IMR-90 (cell line): ENCODE results near the gene PLSCR3. TPM values are rescaled to one million over a fixed set of nuclear protein-coding genes. Genes with fewer than 3 reads are reported as not detected.

Experiments used
- ATAC-seq: fragments of 200-7000 bp; cut with Tn5 transposase; 2 replicates; pipeline ENCODE4 v1.9.1; 2020; ENCODE audit warnings: low read depth, mild to moderate bottlenecking, moderate library complexity
- Bru-seq: library from RNA; stranded (reverse); fragments of 400-500 nt; gene quantifications from one replicate; lab custom pipeline; 2021; lab: Mats Ljungman, UMichigan
- BruChase-seq, 2 experiments: library from RNA; stranded (reverse); fragments of 400-500 nt; gene quantifications; one replicate each; lab custom pipeline; 2021; lab: Mats Ljungman, UMichigan
- BruUV-seq: library from RNA; stranded (reverse); fragments of 400-500 nt; replicated peaks from 2 replicates; lab custom pipeline; 2021; lab: Mats Ljungman, UMichigan
- CTCF ChIA-PET: fragments of 300-600 bp; formaldehyde crosslinking; extraction: SDS; loops from one replicate; lab custom pipeline; 2021; ENCODE audit warnings: antibody characterized with exemption; lab: Yijun Ruan, JAX
- POLR2A ChIA-PET: fragments of 300-600 bp; sonication (Branson Sonifier 250); formaldehyde crosslinking; loops from one replicate; lab custom pipeline; 2022; ENCODE audit warnings: antibody characterized with exemption; ENCODE audit not compliant: unreplicated experiment; lab: Charles Lee
- DNase-seq: peaks from one replicate; pipeline ENCODE4 v3.0.0; 2013
- H2AFZ ChIP-seq: replicated peaks from 2 replicates; pipeline ENCODE3; 2013; ENCODE audit warnings: low read length, mild to moderate bottlenecking; ENCODE audit not compliant: poor library complexity
- H2AK5ac ChIP-seq: 2 replicates; pipeline ENCODE4 v1.6.1; 2013; ENCODE audit warnings: low read depth, low read length, inconsistent platforms
- H2AK9ac ChIP-seq: replicated peaks from 2 replicates; pipeline ENCODE3; 2013; ENCODE audit warnings: mild to moderate bottlenecking, low read depth, low read length, moderate library complexity; ENCODE audit not compliant: poor library complexity
- H2BK120ac ChIP-seq: 2 replicates; pipeline ENCODE4 v1.6.1; 2013; ENCODE audit warnings: low read depth, low read length, inconsistent platforms
- H2BK15ac ChIP-seq: 3 replicates; pipeline ENCODE4 v1.6.1; 2013; ENCODE audit warnings: low read depth, low read length, inconsistent platforms
- H2BK20ac ChIP-seq: 2 replicates; pipeline ENCODE4 v1.6.1; 2013; ENCODE audit warnings: low read depth, mild to moderate bottlenecking, inconsistent platforms, low read length, moderate library complexity
- H2BK5ac ChIP-seq: 2 replicates; pipeline ENCODE4 v1.6.1; 2013; ENCODE audit warnings: mild to moderate bottlenecking, low read depth, low read length, inconsistent platforms; ENCODE audit not compliant: poor library complexity, severe bottlenecking
- H3K14ac ChIP-seq: replicated peaks from 2 replicates; pipeline ENCODE4 v1.6.1; 2013; ENCODE audit warnings: low read depth, low read length, inconsistent platforms
- H3K18ac ChIP-seq: 2 replicates; pipeline ENCODE4 v1.6.1; 2013; ENCODE audit warnings: low read depth, low read length, control low read depth
- H3K23ac ChIP-seq: 2 replicates; pipeline ENCODE4 v1.6.1; 2013; ENCODE audit warnings: low read depth, low read length, inconsistent platforms
- H3K27ac ChIP-seq: 2 replicates; pipeline ENCODE4 v1.5.1; 2013; ENCODE audit warnings: mild to moderate bottlenecking, control low read depth, low read length; ENCODE audit not compliant: insufficient read depth
- H3K27me3 ChIP-seq: 2 replicates; pipeline ENCODE4 v1.6.1; 2013; ENCODE audit warnings: low read length; ENCODE audit not compliant: control insufficient read depth, insufficient read depth
- H3K36me3 ChIP-seq: 2 replicates; pipeline ENCODE4 v1.6.1; 2013; ENCODE audit warnings: low read length, mixed read lengths; ENCODE audit not compliant: control insufficient read depth, insufficient read depth
- H3K4ac ChIP-seq: 2 replicates; pipeline ENCODE4 v1.6.1; 2013; ENCODE audit warnings: low read depth, low read length, inconsistent platforms
- H3K4me1 ChIP-seq: 2 replicates; pipeline ENCODE4 v1.6.1; 2013; ENCODE audit warnings: low read length, mixed read lengths; ENCODE audit not compliant: control insufficient read depth, insufficient read depth
- H3K4me2 ChIP-seq: 2 replicates; pipeline ENCODE4 v1.6.1; 2013; ENCODE audit warnings: low read depth, mild to moderate bottlenecking, control low read depth, low read length, moderate library complexity
- H3K4me3 ChIP-seq: 2 replicates; pipeline ENCODE4 v1.5.1; 2013; ENCODE audit warnings: low read depth, mild to moderate bottlenecking, control low read depth, low read length, moderate library complexity; ENCODE audit not compliant: insufficient read depth
- H3K56ac ChIP-seq: 2 replicates; pipeline ENCODE4 v1.6.1; 2013; ENCODE audit warnings: low read length, inconsistent platforms; ENCODE audit not compliant: insufficient read depth; ENCODE audit errors: extremely low read depth
- H3K79me1 ChIP-seq, 2 experiments: 2 replicates each; pipeline ENCODE4 v1.6.1; 2013; ENCODE audit warnings: low read length in 2 of 2, inconsistent platforms in 1 of 2, low read depth in 1 of 2
- H3K9ac ChIP-seq: 2 replicates; pipeline ENCODE4 v1.6.1; 2013; ENCODE audit warnings: low read depth, low read length, control low read depth
- H3K9me1 ChIP-seq: 2 replicates; pipeline ENCODE4 v1.6.1; 2013; ENCODE audit warnings: low read length, inconsistent platforms; ENCODE audit not compliant: insufficient read depth
- H3K9me3 ChIP-seq: 2 replicates; pipeline ENCODE4 v1.6.1; 2013; ENCODE audit warnings: low read length; ENCODE audit not compliant: control insufficient read depth, insufficient read depth
- H4K20me1 ChIP-seq: 2 replicates; pipeline ENCODE4 v1.6.1; 2013; ENCODE audit warnings: low read length, inconsistent platforms; ENCODE audit not compliant: insufficient read depth
- H4K5ac ChIP-seq: 2 replicates; pipeline ENCODE4 v1.6.1; 2013; ENCODE audit warnings: mild to moderate bottlenecking, low read depth, low read length, control low read depth
- H4K8ac ChIP-seq, 2 experiments: 2 replicates each; pipeline ENCODE4 v1.6.1; 2013; ENCODE audit warnings: low read depth in 2 of 2, low read length in 2 of 2, control low read depth in 1 of 2, inconsistent platforms in 1 of 2
- H4K91ac ChIP-seq: 2 replicates; pipeline ENCODE4 v1.6.1; 2013; ENCODE audit warnings: low read depth, low read length, inconsistent platforms; ENCODE audit not compliant: insufficient read depth
- BHLHE40 ChIP-seq: fragments of 150-350 bp; IDR thresholded peaks from 2 replicates; pipeline ENCODE4 v1.6.1; 2016; ENCODE audit warnings: mild to moderate bottlenecking, low read depth, low read length
- CTCF ChIP-seq: conservative IDR thresholded peaks from 2 replicates; pipeline ENCODE4 v1.5.1; 2012; ENCODE audit warnings: mild to moderate bottlenecking, low read depth, low read length, improper control_type of control experiment
- ELK1 ChIP-seq: fragments of 150-350 bp; IDR thresholded peaks from 2 replicates; pipeline ENCODE4 v1.6.1; 2016; ENCODE audit warnings: low read depth, mild to moderate bottlenecking, low read length, moderate library complexity, borderline replicate concordance
- MAFK ChIP-seq: IDR thresholded peaks from 2 replicates; pipeline ENCODE4 v1.6.1; 2012; ENCODE audit warnings: low read depth, low read length, improper control_type of control experiment
- MAZ ChIP-seq: IDR thresholded peaks from 2 replicates; pipeline ENCODE4 v1.6.1; 2012; ENCODE audit warnings: low read depth, mild to moderate bottlenecking, low read length, improper control_type of control experiment, moderate library complexity, borderline replicate concordance
- POLR2A ChIP-seq: IDR thresholded peaks from 2 replicates; pipeline ENCODE4 v1.6.1; 2012; ENCODE audit warnings: mild to moderate bottlenecking, low read depth, low read length
- RAD21 ChIP-seq: IDR thresholded peaks from 2 replicates; pipeline ENCODE4 v1.6.1; 2012; ENCODE audit warnings: low read length, improper control_type of control experiment
- SMC3 ChIP-seq: fragments of 150-350 bp; IDR thresholded peaks from 2 replicates; pipeline ENCODE4 v1.6.1; 2016; ENCODE audit warnings: low read depth, mild to moderate bottlenecking, antibody characterized with exemption, low read length, moderate library complexity
- USF2 ChIP-seq: fragments of 150-350 bp; IDR thresholded peaks from 2 replicates; pipeline ENCODE4 v1.6.1; 2017; ENCODE audit warnings: mild to moderate bottlenecking, antibody characterized with exemption, low read length, low read depth
- WGBS, 2 experiments: methylation state at CpG; one replicate each; pipeline versions ENCODE4 v1.1.5 to v1.1.7; 2013; ENCODE audit warnings: missing lambda C conversion rate in 2 of 2; ENCODE audit not compliant: insufficient read length in 1 of 2; ENCODE audit errors: extremely low coverage in 2 of 2; 5-methylcytosine and 5-hydroxymethylcytosine counted together
- dilution Hi-C: fragments of 300-500 bp; cut with HindIII; formaldehyde crosslinking; loops from one replicate; pipeline ENCODE4 v1.14.3; 2018; ENCODE audit warnings: low sequenced_read_pairs; ENCODE audit not compliant: unreplicated experiment
- in situ Hi-C: fragments of 300-500 bp; cut with MboI; formaldehyde crosslinking; loops from 3 replicates; pipeline ENCODE4 v1.14.3; 2019; ENCODE audit warnings: low sequenced_read_pairs, inconsistent platforms, mixed read lengths
- intact Hi-C: fragments of 100-400 bp; cut with micrococcal nuclease; formaldehyde crosslinking; loops from 2 replicates; pipeline ENCODE4 v1.10.0; 2022
- long read RNA-seq: library from polyadenylated mRNA; unstranded; transcript quantifications from one replicate; pipeline ENCODE4 v2.0.0, GENCODE V29; 2021; ENCODE audit not compliant: unreplicated experiment
- polyA plus RNA-seq, 3 experiments: library from polyadenylated mRNA; depleted of rRNA; stranded (reverse); fragments of >200 nt; gene quantifications; 2 replicates each; pipeline ENCODE4 v1.2.3, GENCODE V29; 2012; ENCODE audit warnings: low replicate concordance in 1 of 3
- total RNA-seq: library from RNA; depleted of rRNA; stranded (reverse); fragments of >200 nt; gene quantifications from 2 replicates; pipeline ENCODE4 v1.2.3, GENCODE V29; 2012; rRNA removed

Gene PLSCR3
- 6.1 and 6.4 TPM in 2 replicates for total RNA-seq
- polyA plus RNA-seq (2012; rRNA removed), result 116 and 131 TPM in 2 replicates
- 123 and 154 TPM in 2 replicates for polyA plus RNA-seq (2012; cell fraction: cytosol; rRNA removed)
- 109 and 232 TPM in 2 replicates for polyA plus RNA-seq (2012; cell fraction: nucleus; rRNA removed; ENCODE audit: low replicate concordance)
- Bru-seq, nascent RNA, result percentile 28 among the genes with signal in this experiment
- percentile 50 among the genes with signal in this experiment for BruChase-seq, experiment 1, labeled RNA remaining after a 6-hour chase
- percentile 41 among the genes with signal in this experiment for BruChase-seq, experiment 2, labeled RNA remaining after a 2-hour chase
- long read RNA-seq, transcript PLSCR3-212 (7 exons, 1,965 nt), result minor isoform, 12 of 83 reads
- long read RNA-seq, transcript PLSCR3-209 (8 exons, 2,032 nt), result minor isoform, 5 of 83 reads
- long read RNA-seq, transcript PLSCR3-202 (8 exons, 2,067 nt), result major isoform, 32 of 83 reads
- long read RNA-seq, partial matches to known transcripts, result 10 of 83 reads
- long read RNA-seq, other reads (novel, unspliced or antisense), result 23 of 83 reads

GRCh38 chr17:7394452-7395191 is at the start of gene PLSCR3:
Gene PLSCR3 (minus strand): TSS chr17:7394525. CDS start chr17:7394110, 415 bp downstream.
- Histone ChIP-seq H3K9ac (peak within 1 kb of the TSS; percentile 87), H2AK9ac (peak within 1 kb of the TSS; percentile 86), H3K27ac (peak within 1 kb of the TSS; percentile 92), H3K4me3 (peak within 1 kb of the TSS; percentile 70), H3K27me3 (no peaks in the 10 kb centered on the region), H3K18ac (peak within 1 kb of the TSS; percentile 77), H2BK5ac (peak within 1 kb of the TSS; percentile 91), H3K14ac (peak within 1 kb of the TSS; percentile 93), H3K4ac (peak within 1 kb of the TSS; percentile 90), H3K79me1 (peaks cover 14 to 32% of the 10 kb centered on the region in 2 experiments), H4K20me1 (no peaks in the 10 kb centered on the region), H3K23ac (peak within 1 kb of the TSS; percentile 79), H3K4me2 (peak within 1 kb of the TSS; percentile 91), H3K56ac (peak within 1 kb of the TSS; percentile 61), H4K91ac (peak within 1 kb of the TSS; percentile 80), H2BK120ac (peak within 1 kb of the TSS; percentile 12; the same call in 1 of the 2 replicates), H3K36me3 (peaks cover 28% of the 10 kb centered on the region), H3K9me3 (no peaks in the 10 kb centered on the region), H4K8ac (peak within 1 kb of the TSS; percentile 89 to 96), H4K5ac (peak within 1 kb of the TSS; percentile 86), H2AK5ac (peak within 1 kb of the TSS; percentile 93), H2BK20ac (no peak within 1 kb of the TSS), H2AFZ (peak within 1 kb of the TSS; percentile 92), H2BK15ac (no peak within 1 kb of the TSS; the same call in 2 of the 3 replicates), H3K4me1 (peaks cover 8% of the 10 kb centered on the region), H3K9me1 (peaks cover 7% of the 10 kb centered on the region; the same call in 1 of the 2 replicates)
- peak; percentile 84 for DNase-seq
- ATAC-seq, result peak; percentile 95
- in situ Hi-C loops (loop anchor here (5.0 kb wide), 1 partner anchor 37 kb away; the partner anchor contains the start of gene TMEM95), dilution Hi-C loops (no loop called here), intact Hi-C loops (no loop called here)
- CTCF ChIA-PET, result no interaction called here
- WGBS, 2 experiments, result 0% methylated on average over 43 of the region's 71 CpGs; no CpG with 5 or more reads in 1 of the 2 experiments
- POLR2A ChIA-PET, result interaction anchor here (0.6 to 1.0 kb wide), 3 partner anchors 9 to 273 kb away, joined by 3 to 6 read pairs (median 5); partner anchors contain the start of gene TMEM256
- TF ChIP-seq BHLHE40 (no peak), RAD21 (no peak), USF2 (peak; percentile 6; the same call in 1 of the 2 replicates), SMC3 (no peak), ELK1 (no peak), CTCF (peak; percentile 22; the same call in 1 of the 2 replicates), MAZ (peak; percentile 62; the same call in 1 of the 2 replicates), MAFK (peak; percentile 69), POLR2A (peak; percentile 73; the same call in 1 of the 2 replicates)
- no TSS peak for BruUV-seq
